ENCODE results near the gene MPRIP.

MPRIP gene

GRCh38 chr17:17084317-17084835 is 42.1 kb downstream of the MPRIP start:
- no peak for TF ChIP-seq CTCF (IDR thresholded peaks at IDR 0.05; ENCODE audit: insufficient read depth, low read length, missing control alignments)
- DNase-seq (ENCODE audit: low read depth, low spot score): no peak
- H3K4me3 ChIP-seq (ENCODE audit: low read depth, low read length): no peak overlapping the region
- ChIA-PET CTCF (interaction anchor here (1.2 kb wide), 1 partner anchor 59 kb away, joined by 3 read pairs; no protein-coding TSS in a partner anchor), POLR2A (no interaction called here)

GRCh38 chr17:17084941-17085340 is 42.7 kb downstream of the MPRIP start:
- DNase-seq (ENCODE audit: low read depth, low spot score): no peak
- CTCF ChIA-PET: interaction anchor here (1.2 to 1.3 kb wide), 2 partner anchors 11 to 59 kb away, joined by 3 to 4 read pairs; no protein-coding TSS in a partner anchor
- POLR2A ChIA-PET: no interaction called here
- TF ChIP-seq CTCF (IDR thresholded peaks at IDR 0.05; ENCODE audit: insufficient read depth, low read length, missing control alignments): no peak
- H3K4me3 ChIP-seq (ENCODE audit: low read depth, low read length): no peak overlapping the region

GRCh38 chr17:17086585-17086984 is 44.3 kb downstream of the MPRIP start:
- TF ChIP-seq CTCF (IDR thresholded peaks at IDR 0.05; ENCODE audit: insufficient read depth, low read length, missing control alignments): no peak
- ChIA-PET POLR2A (interaction anchor here (0.5 kb wide), 1 partner anchor 551 kb away, joined by 4 read pairs; no protein-coding TSS in a partner anchor), CTCF (interaction anchor here (0.7 to 1.2 kb wide), 3 partner anchors 12 to 55 kb away, joined by 3 read pairs; no protein-coding TSS in a partner anchor)
- no peak overlapping the region for H3K4me3 ChIP-seq (ENCODE audit: low read depth, low read length)
- no peak for DNase-seq (ENCODE audit: low read depth, low spot score)

- DNase-seq (ENCODE audit: low read depth, low spot score): no peak
- H3K4me3 ChIP-seq (ENCODE audit: low read depth, low read length): no peak overlapping the region
- CTCF ChIA-PET: interaction anchor here (0.8 to 1.2 kb wide), 2 partner anchors 13 to 54 kb away, joined by 3 read pairs; no protein-coding TSS in a partner anchor
- no peak for TF ChIP-seq CTCF (IDR thresholded peaks at IDR 0.05; ENCODE audit: insufficient read depth, low read length, missing control alignments)
- POLR2A ChIA-PET: no interaction called here
These were observed 45.3 kb downstream of the MPRIP start for GRCh38 chr17:17087424-17088015.

GRCh38 chr17:17088086-17088485 is 45.8 kb downstream of the MPRIP start:
- DNase-seq (ENCODE audit: low read depth, low spot score): no peak
- POLR2A ChIA-PET: no interaction called here
- H3K4me3 ChIP-seq (ENCODE audit: low read depth, low read length): no peak overlapping the region
- CTCF ChIA-PET: no interaction called here
- TF ChIP-seq CTCF (IDR thresholded peaks at IDR 0.05; ENCODE audit: insufficient read depth, low read length, missing control alignments): no peak

- no peak for DNase-seq (ENCODE audit: low read depth, low spot score)
- TF ChIP-seq CTCF (IDR thresholded peaks at IDR 0.05; ENCODE audit: insufficient read depth, low read length, missing control alignments): no peak
- no peak overlapping the region for H3K4me3 ChIP-seq (ENCODE audit: low read depth, low read length)
- ChIA-PET CTCF (no interaction called here), POLR2A (no interaction called here)
These were observed 46.6 kb downstream of the MPRIP start for GRCh38 chr17:17088541-17089525.

All from AG04449 (cell line).